B cell (primary cell): ENCODE data around the gene KDM5C. TPM values are rescaled to one million over a fixed set of nuclear protein-coding genes. Genes with fewer than 3 reads are reported as not detected.

Source experiments
- ATAC-seq: fragments of 200-7000 bp; cut with Tn5 transposase; one replicate; pipeline ENCODE4 v1.10.0; 2021; ENCODE audit warnings: low read depth, mild to moderate bottlenecking, moderate number of reproducible peaks, moderate library complexity
- CTCF ChIA-PET: fragments of 350-600 bp; sonication (Branson Sonifier 250); formaldehyde crosslinking; loops from one replicate; lab custom pipeline; 2021; ENCODE audit warnings: antibody characterized with exemption, inconsistent platforms; lab: Charles Lee
- POLR2A ChIA-PET: fragments of 350-600 bp; sonication (Branson Sonifier 250); formaldehyde crosslinking; loops from one replicate; lab custom pipeline; 2021; ENCODE audit warnings: antibody characterized with exemption; lab: Charles Lee
- DNase-seq: peaks from one replicate; pipeline ENCODE4 v3.0.0; 2013
- H2AFZ ChIP-seq: 2 replicates; pipeline ENCODE4 v1.6.1; 2012; ENCODE audit warnings: mild to moderate bottlenecking, low read depth, low read length; ENCODE audit not compliant: insufficient read depth, poor library complexity, severe bottlenecking
- H3K27ac ChIP-seq, 2 donors: 1 replicate in 1 of 2; 2 replicates in 1 of 2; pipeline ENCODE4 v1.5.1; 2012 to 2013; ENCODE audit warnings: low read length in 2 of 2, mild to moderate bottlenecking in 2 of 2, moderate library complexity in 1 of 2
- H3K27me3 ChIP-seq, 4 experiments: fragments of 200-600 bp in 1 of 4; sonication (generic) in 1 of 4; replicated peaks in 1 of 4; 1 replicate in 2 of 4; 2 replicates in 2 of 4; pipeline versions ENCODE4 v1.6.1 to v1.7.0; 2013 to 2016; ENCODE audit warnings: low read length in 3 of 4, mild to moderate bottlenecking in 2 of 4, mixed read lengths in 1 of 4, moderate library complexity in 1 of 4; ENCODE audit not compliant: insufficient read depth in 4 of 4, control insufficient read depth in 3 of 4; ENCODE audit errors: control extremely low read depth in 1 of 4
- H3K36me3 ChIP-seq, 2 experiments: replicated peaks in 1 of 2; 1 replicate in 1 of 2; 2 replicates in 1 of 2; pipeline versions ENCODE4 v1.6.1 to v1.7.1; 2013; ENCODE audit warnings: low read length in 1 of 2; ENCODE audit not compliant: insufficient read depth in 2 of 2, control insufficient read depth in 1 of 2; ENCODE audit errors: control extremely low read depth in 1 of 2, extremely low read depth in 1 of 2
- H3K4me1 ChIP-seq, 2 donors: fragments of 200-600 bp in 1 of 2; sonication (generic) in 1 of 2; 1 replicate in 1 of 2; 2 replicates in 1 of 2; pipeline versions ENCODE4 v1.5.1 to v1.6.1; 2013 to 2017; ENCODE audit warnings: low read length in 2 of 2; ENCODE audit not compliant: control insufficient read depth in 2 of 2, insufficient read depth in 2 of 2
- H3K4me2 ChIP-seq: replicated peaks from 2 replicates; pipeline ENCODE3; 2012; ENCODE audit warnings: mild to moderate bottlenecking, low read depth, low read length; ENCODE audit not compliant: poor library complexity, severe bottlenecking
- H3K4me3 ChIP-seq, 5 experiments: fragments of 200-600 bp in 1 of 5; sonication (generic) in 1 of 5; 1 replicate in 3 of 5; 2 replicates in 2 of 5; pipeline versions ENCODE4 v1.5.1 to v1.7.0; 2011 to 2016; ENCODE audit warnings: low read length in 4 of 5, mild to moderate bottlenecking in 4 of 5, low read depth in 2 of 5, control low read depth in 1 of 5, moderate library complexity in 1 of 5; ENCODE audit not compliant: insufficient read depth in 1 of 5; ENCODE audit errors: control extremely low read depth in 1 of 5, extremely low read depth in 1 of 5
- H3K79me2 ChIP-seq: fragments of 200-600 bp; sonication (generic); one replicate; pipeline ENCODE4 v1.6.0; 2016; ENCODE audit warnings: low read length; ENCODE audit not compliant: control insufficient read depth, insufficient read depth
- H3K9ac ChIP-seq: fragments of 200-600 bp; sonication (generic); 2 replicates; pipeline ENCODE4 v1.6.1; 2017; ENCODE audit warnings: mild to moderate bottlenecking, low read length, moderate library complexity
- H3K9me3 ChIP-seq, 3 donors: one replicate each; pipeline versions ENCODE4 v1.6.1 to v1.7.1; 2013; ENCODE audit warnings: low read length in 2 of 3; ENCODE audit not compliant: control insufficient read depth in 2 of 3, insufficient read depth in 1 of 3; ENCODE audit errors: control extremely low read depth in 1 of 3
- H4K20me1 ChIP-seq: 2 replicates; pipeline ENCODE4 v1.6.0; 2012; ENCODE audit warnings: mild to moderate bottlenecking, low read length; ENCODE audit not compliant: insufficient read depth, control insufficient read depth, poor library complexity, severe bottlenecking
- H3K27ac Mint-ChIP-seq: one replicate; pipeline ENCODE4 v1.8.0; 2021; ENCODE audit warnings: mixed read lengths
- H3K27me3 Mint-ChIP-seq: one replicate; pipeline ENCODE4 v1.8.0; 2021; ENCODE audit warnings: mixed read lengths
- H3K4me1 Mint-ChIP-seq: one replicate; pipeline ENCODE4 v1.8.0; 2021; ENCODE audit warnings: mixed read lengths
- H3K4me3 Mint-ChIP-seq: one replicate; pipeline ENCODE4 v1.8.0; 2021; ENCODE audit warnings: mixed read lengths
- H3K9me3 Mint-ChIP-seq: one replicate; pipeline ENCODE4 v1.8.0; 2022; ENCODE audit warnings: mixed read lengths; ENCODE audit not compliant: insufficient read depth
- CTCF ChIP-seq: fragments of 200-600 bp; IDR thresholded peaks from one replicate; pipeline ENCODE4 v1.8.0; 2022; ENCODE audit warnings: antibody characterized with exemption, mild to moderate bottlenecking
- EZH2 ChIP-seq: IDR thresholded peaks from 2 replicates; pipeline ENCODE4 v1.6.1; 2012; ENCODE audit warnings: borderline replicate concordance, low read depth, mild to moderate bottlenecking, moderate library complexity, low read length; ENCODE audit not compliant: insufficient read depth, poor library complexity, severe bottlenecking
- WGBS: methylation state at CpG from one replicate; pipeline ENCODE4 v1.1.5; 2013; ENCODE audit warnings: missing lambda C conversion rate; ENCODE audit not compliant: insufficient coverage; 5-methylcytosine and 5-hydroxymethylcytosine counted together
- intact Hi-C: fragments of 100-400 bp; cut with micrococcal nuclease; formaldehyde crosslinking; loops from one replicate; pipeline ENCODE4 v1.10.0; 2022
- polyA plus RNA-seq: library from polyadenylated mRNA; depleted of rRNA; stranded (reverse); fragments of >200 nt; gene quantifications from 2 replicates; pipeline ENCODE4 v1.2.3, GENCODE V29; 2012
- total RNA-seq, 2 donors: library from RNA; stranded (reverse); fragments of 120-200 nt in 1 of 2; gene quantifications; 1 replicate in 1 of 2; 2 replicates in 1 of 2; pipeline versions ENCODE4 v1.2.3 to v1.2.4, GENCODE V29; 2013 to 2022

The KDM5C gene
- total and polyA plus RNA-seq, 2 donors (not counting 1 experiment from before 2014, with no cell fraction given): 116 to 138 TPM

- ChIA-PET POLR2A (no interaction called here), CTCF (no interaction called here)
- no peak overlapping the region for H3K4me3 Mint-ChIP-seq
- no peak overlapping the region for H2AFZ ChIP-seq
- no peaks in the 10 kb centered on the region for H3K4me1 ChIP-seq
- ATAC-seq (no peak), DNase-seq (no peak)
- no peaks in the 10 kb centered on the region for H3K9me3 ChIP-seq
- H3K36me3 ChIP-seq: no peaks in the 10 kb centered on the region
- no peak for TF ChIP-seq CTCF
- TF ChIP-seq EZH2: no peak
- no peak overlapping the region for H3K27ac Mint-ChIP-seq
- no peak overlapping the region for H3K9ac ChIP-seq
- no peaks in the 10 kb centered on the region for H4K20me1 ChIP-seq
- H3K27ac ChIP-seq: no peak overlapping the region
- intact Hi-C loops: no loop called here
- H3K4me2 ChIP-seq: no peak overlapping the region
- peaks cover 6% of the 10 kb centered on the region for H3K4me1 Mint-ChIP-seq
- no peaks in the 10 kb centered on the region for H3K27me3 ChIP-seq
- no peaks in the 10 kb centered on the region for H3K79me2 ChIP-seq
- H3K4me3 ChIP-seq: no peak overlapping the region
- H3K27me3 Mint-ChIP-seq: peaks cover 14% of the 10 kb centered on the region
- no peaks in the 10 kb centered on the region for H3K9me3 Mint-ChIP-seq
- 80% methylated on average over 5 of the region's 11 CpGs for WGBS
Measured at GRCh38 chrX:53263597-53264094, 38.6 kb upstream of the KDM5C start.

DNA sequence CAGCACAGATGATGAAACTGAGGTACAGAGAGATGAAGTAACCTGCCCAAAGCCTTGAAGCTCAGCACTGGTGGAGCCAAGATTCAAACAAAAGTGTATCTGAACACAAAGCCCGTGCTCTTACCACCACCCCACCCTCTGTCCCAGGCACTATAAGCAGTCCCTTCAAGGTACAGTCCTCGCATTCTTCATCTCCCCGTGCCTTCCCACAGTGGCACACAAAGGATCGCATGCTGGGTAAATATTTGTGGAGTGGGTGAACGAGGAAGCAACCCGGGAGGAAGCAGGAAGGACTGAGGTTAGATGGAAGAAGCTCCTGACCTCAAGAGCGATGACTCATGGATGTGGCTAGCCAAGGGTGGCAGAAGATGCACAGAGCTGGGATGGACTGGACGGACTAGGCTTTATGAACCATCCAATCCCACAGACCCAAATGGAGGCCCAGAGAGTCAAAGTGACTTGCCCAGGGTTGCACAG is 37.9 kb upstream of the KDM5C start:
- H3K9me3 ChIP-seq: no peaks in the 10 kb centered on the region
- H3K4me3 Mint-ChIP-seq: no peak overlapping the region
- H3K27me3 ChIP-seq: no peaks in the 10 kb centered on the region
- H3K4me2 ChIP-seq: no peak overlapping the region
- H3K27ac Mint-ChIP-seq: no peak overlapping the region
- peaks cover 6% of the 10 kb centered on the region for H3K4me1 Mint-ChIP-seq
- no peaks in the 10 kb centered on the region for H3K36me3 ChIP-seq
- H4K20me1 ChIP-seq: no peaks in the 10 kb centered on the region
- no peak for ATAC-seq
- no peak overlapping the region for H3K9ac ChIP-seq
- ChIA-PET POLR2A (no interaction called here), CTCF (no interaction called here)
- H3K4me3 ChIP-seq: no peak overlapping the region
- H3K4me1 ChIP-seq: no peaks in the 10 kb centered on the region
- WGBS: 28% methylated on average over 3 of the region's 8 CpGs
- H2AFZ ChIP-seq: no peak overlapping the region
- H3K79me2 ChIP-seq: no peaks in the 10 kb centered on the region
- no peak overlapping the region for H3K27ac ChIP-seq
- intact Hi-C loops: no loop called here
- peaks cover 14% of the 10 kb centered on the region for H3K27me3 Mint-ChIP-seq
- no peaks in the 10 kb centered on the region for H3K9me3 Mint-ChIP-seq
- TF ChIP-seq EZH2 (no peak), CTCF (no peak)
- DNase-seq: no peak
